Type B pancreatic cell (in vitro differentiated cells): Measurements from ENCODE around the gene VIPR1. TPM values are rescaled to one million over a fixed set of nuclear protein-coding genes. Genes with fewer than 3 reads are reported as not detected.

Experiments
- DNase-seq: peaks from one replicate; pipeline ENCODE4 v3.0.0; 2021; ENCODE audit warnings: mixed read lengths; ENCODE audit not compliant: unreplicated experiment; ENCODE audit errors: extremely low spot score
- H3K27ac Mint-ChIP-seq: 2 replicates; pipeline ENCODE4 v1.8.0; 2021; ENCODE audit warnings: mild to moderate bottlenecking, mixed read lengths
- H3K27me3 Mint-ChIP-seq: 2 replicates; pipeline ENCODE4 v1.8.0; 2021; ENCODE audit warnings: mixed read lengths
- H3K36me3 Mint-ChIP-seq: 2 replicates; pipeline ENCODE4 v1.8.0; 2021; ENCODE audit warnings: mixed read lengths
- H3K4me1 Mint-ChIP-seq: one replicate; pipeline ENCODE4 v1.8.0; 2021; ENCODE audit warnings: mixed read lengths; ENCODE audit not compliant: unreplicated experiment
- H3K4me3 Mint-ChIP-seq: 2 replicates; pipeline ENCODE4 v1.8.0; 2021; ENCODE audit warnings: mild to moderate bottlenecking, mixed read lengths
- H3K9me3 Mint-ChIP-seq: 2 replicates; pipeline ENCODE4 v1.8.0; 2021; ENCODE audit warnings: mixed read lengths
- CTCF ChIP-seq: fragments of 200-600 bp; sonication (generic); conservative IDR thresholded peaks from 2 replicates; pipeline ENCODE4 v1.5.0; 2021; ENCODE audit warnings: antibody characterized with exemption, mild to moderate bottlenecking
- total RNA-seq: library from RNA; stranded (reverse); gene quantifications from 2 replicates; pipeline ENCODE4 v1.2.1, GENCODE V29; 2021; ENCODE audit warnings: low replicate concordance

The VIPR1 gene
- total RNA-seq, 1 donor from 2014 or later, result 4.7 TPM

DNA sequence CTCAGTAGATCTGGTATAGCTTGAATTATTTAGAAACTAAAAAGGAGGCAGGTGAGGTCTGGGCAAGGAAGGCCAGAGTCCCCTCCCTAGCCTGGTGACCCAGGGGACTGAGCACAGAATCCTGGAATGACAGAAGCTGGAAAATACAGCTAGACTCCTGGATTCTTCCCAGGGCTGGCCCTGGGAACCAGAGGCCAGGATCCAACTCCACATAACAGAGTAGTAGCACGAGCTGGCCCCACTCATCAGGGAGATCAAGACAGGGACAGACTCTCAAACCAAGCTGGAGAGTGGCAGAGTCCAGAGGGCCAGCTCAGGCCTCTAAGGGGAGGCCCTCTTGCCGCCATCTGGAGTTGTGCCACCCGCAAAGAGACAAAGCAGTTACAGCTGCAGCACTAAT lies 10.7 kb downstream of the VIPR1 start:
- H3K4me3 Mint-ChIP-seq, result no peak overlapping the region
- H3K27me3 Mint-ChIP-seq, result peaks cover 14% of the 10 kb centered on the region
- no peaks in the 10 kb centered on the region for H3K4me1 Mint-ChIP-seq
- no peaks in the 10 kb centered on the region for H3K36me3 Mint-ChIP-seq
- TF ChIP-seq CTCF, result no peak
- DNase-seq, result no peak
- H3K27ac Mint-ChIP-seq, result no peak overlapping the region
- no peaks in the 10 kb centered on the region for H3K9me3 Mint-ChIP-seq

DNA sequence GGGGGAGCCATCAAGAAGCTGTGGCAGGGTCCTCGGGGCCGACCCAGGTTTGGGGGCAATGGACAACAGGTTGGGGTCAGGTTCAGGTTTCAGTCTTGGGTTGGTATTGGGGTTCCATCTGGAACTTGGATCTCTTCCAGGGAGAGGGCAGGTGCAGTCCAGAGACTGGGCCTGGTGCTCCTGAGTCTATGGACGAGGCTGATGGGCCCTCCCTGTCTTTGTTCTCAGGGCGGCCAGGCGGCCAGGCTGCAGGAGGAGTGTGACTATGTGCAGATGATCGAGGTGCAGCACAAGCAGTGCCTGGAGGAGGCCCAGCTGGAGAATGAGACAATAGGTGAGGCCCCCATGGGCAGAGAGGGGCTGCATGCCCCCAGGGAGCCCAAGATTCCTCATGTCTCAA lies 11.1 kb downstream of the VIPR1 start:
- Mint-ChIP-seq H3K4me1 (no peaks in the 10 kb centered on the region), H3K27me3 (peaks cover 13% of the 10 kb centered on the region), H3K9me3 (no peaks in the 10 kb centered on the region), H3K4me3 (no peak overlapping the region), H3K27ac (no peak overlapping the region), H3K36me3 (no peaks in the 10 kb centered on the region)
- no peak for TF ChIP-seq CTCF
- no peak for DNase-seq

GRCh38 chr3:42514876-42515275 lies 12.4 kb downstream of the VIPR1 start:
- H3K27ac Mint-ChIP-seq, result no peak overlapping the region
- H3K36me3 Mint-ChIP-seq, result no peaks in the 10 kb centered on the region
- no peak for TF ChIP-seq CTCF
- H3K27me3 Mint-ChIP-seq, result peaks cover 4% of the 10 kb centered on the region
- H3K4me1 Mint-ChIP-seq, result no peaks in the 10 kb centered on the region
- no peaks in the 10 kb centered on the region for H3K9me3 Mint-ChIP-seq
- no peak overlapping the region for H3K4me3 Mint-ChIP-seq
- DNase-seq, result no peak

DNA sequence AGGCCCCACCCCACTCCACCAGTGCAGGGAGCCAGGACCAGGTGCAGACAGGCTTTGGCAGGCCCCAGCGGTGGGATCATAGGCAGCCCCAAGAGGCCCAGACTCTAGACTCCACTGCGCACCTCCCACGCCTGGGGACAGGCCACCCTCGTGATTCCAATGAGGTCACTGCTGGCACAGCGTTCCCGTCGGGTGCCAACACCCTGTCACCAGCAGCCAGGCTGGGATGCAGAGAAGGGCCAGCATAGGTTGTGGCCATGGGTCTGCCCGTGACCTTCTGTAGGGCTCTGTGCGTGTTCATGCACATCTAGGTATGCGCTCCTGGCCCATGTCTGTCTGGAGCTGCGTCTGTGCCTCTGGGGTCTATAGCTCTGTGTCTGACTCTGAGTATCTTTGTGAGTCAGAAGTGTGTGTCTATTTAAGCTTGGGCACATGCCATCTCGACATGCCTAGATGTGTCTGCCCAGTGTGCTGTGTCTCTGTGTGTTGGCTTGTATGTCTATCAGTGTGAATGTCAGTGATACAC lies 13.0 kb downstream of the VIPR1 start:
- Mint-ChIP-seq H3K27me3 (no peaks in the 10 kb centered on the region), H3K27ac (no peak overlapping the region), H3K4me1 (no peaks in the 10 kb centered on the region), H3K36me3 (no peaks in the 10 kb centered on the region), H3K9me3 (no peaks in the 10 kb centered on the region), H3K4me3 (no peak overlapping the region)
- no peak for TF ChIP-seq CTCF
- no peak for DNase-seq

DNA sequence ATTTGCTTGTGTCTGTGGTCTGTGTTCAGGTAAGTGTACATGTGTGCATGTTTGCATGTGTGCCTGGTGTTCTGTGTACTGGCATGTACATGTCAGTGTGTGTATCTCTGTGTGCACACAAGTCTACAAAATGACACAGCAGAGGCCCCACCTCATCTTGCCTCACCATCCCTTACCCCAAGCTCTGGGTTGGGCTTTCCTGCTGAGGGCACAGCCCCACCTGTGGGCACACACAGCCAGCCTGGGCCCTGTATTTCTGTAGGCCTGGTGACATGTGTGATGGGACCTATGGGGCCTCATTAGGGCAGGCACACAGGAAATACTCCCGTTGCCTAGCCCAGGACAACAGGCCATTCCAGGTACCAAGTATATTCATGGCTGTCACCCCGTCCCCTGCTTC lies 13.5 kb downstream of the VIPR1 start:
- Mint-ChIP-seq H3K9me3 (no peaks in the 10 kb centered on the region), H3K27ac (no peak overlapping the region)

More for the DNA sequence above, 13.5 kb downstream of the VIPR1 start:
- no peak for DNase-seq
- no peak overlapping the region for H3K4me3 Mint-ChIP-seq
- H3K4me1 Mint-ChIP-seq, result no peaks in the 10 kb centered on the region
- no peak for TF ChIP-seq CTCF
- no peaks in the 10 kb centered on the region for H3K36me3 Mint-ChIP-seq
- no peaks in the 10 kb centered on the region for H3K27me3 Mint-ChIP-seq
